Panc1 (cell line): ENCODE measurements around the gene PDLIM4. TPM values are rescaled to one million over a fixed set of nuclear protein-coding genes. Genes with fewer than 3 reads are reported as not detected.

Experiments
- ATAC-seq: fragments of 200-7000 bp; cut with Tn5 transposase; 2 replicates; pipeline ENCODE4 v1.9.1; 2020; ENCODE audit warnings: mild to moderate bottlenecking, moderate library complexity
- BruUV-seq: library from RNA; stranded (reverse); fragments of 400-500 nt; replicated peaks from 2 replicates; lab custom pipeline; 2021; lab: Mats Ljungman, UMichigan
- CTCF ChIA-PET: fragments of 300-600 bp; sonication (Branson Sonifier 250); formaldehyde crosslinking; loops from one replicate; lab custom pipeline; 2022; ENCODE audit warnings: antibody characterized with exemption; lab: Charles Lee
- POLR2A ChIA-PET: fragments of 300-600 bp; sonication (Branson Sonifier 250); formaldehyde crosslinking; loops from one replicate; lab custom pipeline; 2022; ENCODE audit warnings: antibody characterized with exemption; lab: Charles Lee
- DNase-seq: peaks from one replicate; pipeline ENCODE4 v3.0.0-alpha.2; 2010; ENCODE audit warnings: low read depth, low spot score
- H3K27ac ChIP-seq: 2 replicates; pipeline ENCODE4 v1.5.1; 2011; ENCODE audit warnings: mild to moderate bottlenecking, low read length, inconsistent platforms
- H3K27me3 ChIP-seq: fragments of 200-500 bp; sonication (Bioruptor generic); 2 replicates; pipeline ENCODE4 v1.6.0; 2014; ENCODE audit warnings: low read length, inconsistent platforms; ENCODE audit not compliant: control insufficient read depth, insufficient read depth
- H3K36me3 ChIP-seq: fragments of 200-500 bp; sonication (Bioruptor generic); 2 replicates; pipeline ENCODE4 v1.5.1; 2014; ENCODE audit warnings: inconsistent platforms, mild to moderate bottlenecking, low read length, moderate library complexity; ENCODE audit not compliant: control insufficient read depth, insufficient read depth
- H3K4me1 ChIP-seq: 2 replicates; pipeline ENCODE4 v1.5.1; 2011; ENCODE audit warnings: inconsistent platforms, mild to moderate bottlenecking, low read length, moderate library complexity; ENCODE audit not compliant: control insufficient read depth, insufficient read depth
- H3K4me3 ChIP-seq, 2 experiments: 2 replicates each; pipeline ENCODE4 v1.5.1; 2011 to 2012; ENCODE audit warnings: low read depth in 2 of 2, low read length in 2 of 2, mild to moderate bottlenecking in 2 of 2, inconsistent platforms in 1 of 2, moderate library complexity in 1 of 2
- H3K9me3 ChIP-seq: fragments of 200-500 bp; sonication (Bioruptor generic); 2 replicates; pipeline ENCODE4 v1.5.1; 2014; ENCODE audit warnings: low read depth, mild to moderate bottlenecking, inconsistent platforms, low read length, moderate library complexity; ENCODE audit not compliant: control insufficient read depth, insufficient read depth
- CTCF ChIP-seq: fragments of 450-650 bp; IDR thresholded peaks from 2 replicates; pipeline ENCODE4 v1.5.1; 2017; ENCODE audit warnings: mild to moderate bottlenecking
- POLR2AphosphoS5 ChIP-seq: IDR thresholded peaks from 2 replicates; pipeline ENCODE4 v1.6.1; 2012; ENCODE audit warnings: mild to moderate bottlenecking, low read depth, low read length, moderate library complexity
- SIN3A ChIP-seq: IDR thresholded peaks from 2 replicates; pipeline ENCODE4 v1.6.1; 2012; ENCODE audit warnings: low read depth, mild to moderate bottlenecking, low read length, moderate library complexity, borderline replicate concordance; ENCODE audit not compliant: insufficient read depth
- TCF7L2 ChIP-seq: IDR thresholded peaks from 2 replicates; pipeline ENCODE4 v1.6.1; 2011; ENCODE audit warnings: mild to moderate bottlenecking, low read depth, low read length, inconsistent platforms
- in situ Hi-C: cut with HindIII; loops from 2 replicates; pipeline ENCODE4 v1.10.0; 2016; ENCODE audit warnings: low sequenced_read_pairs, low pct_unique_long_range_greater_than_20kb
- intact Hi-C: fragments of 100-400 bp; cut with micrococcal nuclease; formaldehyde crosslinking; loops from one replicate; pipeline ENCODE4 v1.10.0; 2022; ENCODE audit not compliant: unreplicated experiment
- total RNA-seq: library from RNA; stranded (reverse); gene quantifications from one replicate; pipeline ENCODE4 v1.2.1, GENCODE V29; 2021; ENCODE audit not compliant: unreplicated experiment
- TF ChIP-seq, protein P1 (sequence below), 2 experiments: IDR thresholded peaks; 2 replicates each; pipeline ENCODE4 v1.6.1; 2011 to 2012; ENCODE audit warnings: low read depth in 2 of 2, control low read depth in 1 of 2, low read length in 1 of 2, mild to moderate bottlenecking in 1 of 2, moderate library complexity in 1 of 2; ENCODE audit not compliant: insufficient read depth in 1 of 2

PDLIM4 gene
- total RNA-seq, 1 experiment from 2014 or later, result 9.9 TPM

- BruUV-seq, result no TSS peak
- H3K4me1 ChIP-seq, result no peaks in the 10 kb centered on the region
- H3K36me3 ChIP-seq, result no peaks in the 10 kb centered on the region
- H3K4me3 ChIP-seq, result no peak overlapping the region
- CTCF ChIA-PET, result no interaction called here
- POLR2A ChIA-PET, result no interaction called here
- intact Hi-C loops, result no loop called here
- H3K9me3 ChIP-seq, result no peaks in the 10 kb centered on the region
- in situ Hi-C loops, result no loop called here
- ATAC-seq, result no peak
- no peaks in the 10 kb centered on the region for H3K27me3 ChIP-seq
- no peak overlapping the region for H3K27ac ChIP-seq
- no peak for DNase-seq
- TF ChIP-seq, protein P1, sequence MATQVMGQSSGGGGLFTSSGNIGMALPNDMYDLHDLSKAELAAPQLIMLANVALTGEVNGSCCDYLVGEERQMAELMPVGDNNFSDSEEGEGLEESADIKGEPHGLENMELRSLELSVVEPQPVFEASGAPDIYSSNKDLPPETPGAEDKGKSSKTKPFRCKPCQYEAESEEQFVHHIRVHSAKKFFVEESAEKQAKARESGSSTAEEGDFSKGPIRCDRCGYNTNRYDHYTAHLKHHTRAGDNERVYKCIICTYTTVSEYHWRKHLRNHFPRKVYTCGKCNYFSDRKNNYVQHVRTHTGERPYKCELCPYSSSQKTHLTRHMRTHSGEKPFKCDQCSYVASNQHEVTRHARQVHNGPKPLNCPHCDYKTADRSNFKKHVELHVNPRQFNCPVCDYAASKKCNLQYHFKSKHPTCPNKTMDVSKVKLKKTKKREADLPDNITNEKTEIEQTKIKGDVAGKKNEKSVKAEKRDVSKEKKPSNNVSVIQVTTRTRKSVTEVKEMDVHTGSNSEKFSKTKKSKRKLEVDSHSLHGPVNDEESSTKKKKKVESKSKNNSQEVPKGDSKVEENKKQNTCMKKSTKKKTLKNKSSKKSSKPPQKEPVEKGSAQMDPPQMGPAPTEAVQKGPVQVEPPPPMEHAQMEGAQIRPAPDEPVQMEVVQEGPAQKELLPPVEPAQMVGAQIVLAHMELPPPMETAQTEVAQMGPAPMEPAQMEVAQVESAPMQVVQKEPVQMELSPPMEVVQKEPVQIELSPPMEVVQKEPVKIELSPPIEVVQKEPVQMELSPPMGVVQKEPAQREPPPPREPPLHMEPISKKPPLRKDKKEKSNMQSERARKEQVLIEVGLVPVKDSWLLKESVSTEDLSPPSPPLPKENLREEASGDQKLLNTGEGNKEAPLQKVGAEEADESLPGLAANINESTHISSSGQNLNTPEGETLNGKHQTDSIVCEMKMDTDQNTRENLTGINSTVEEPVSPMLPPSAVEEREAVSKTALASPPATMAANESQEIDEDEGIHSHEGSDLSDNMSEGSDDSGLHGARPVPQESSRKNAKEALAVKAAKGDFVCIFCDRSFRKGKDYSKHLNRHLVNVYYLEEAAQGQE (IDR thresholded peaks at IDR 0.05; ENCODE audit: insufficient read depth in 1 of 2, low read depth in 2 of 2, low read length in 1 of 2), result no peak
- TF ChIP-seq CTCF, result no peak
- no peak for TF ChIP-seq TCF7L2
- no peak for TF ChIP-seq POLR2AphosphoS5
- no peak for TF ChIP-seq SIN3A
Observed at GRCh38 chr5:132256086-132256782, 1.3 kb upstream of the PDLIM4 start.

DNA sequence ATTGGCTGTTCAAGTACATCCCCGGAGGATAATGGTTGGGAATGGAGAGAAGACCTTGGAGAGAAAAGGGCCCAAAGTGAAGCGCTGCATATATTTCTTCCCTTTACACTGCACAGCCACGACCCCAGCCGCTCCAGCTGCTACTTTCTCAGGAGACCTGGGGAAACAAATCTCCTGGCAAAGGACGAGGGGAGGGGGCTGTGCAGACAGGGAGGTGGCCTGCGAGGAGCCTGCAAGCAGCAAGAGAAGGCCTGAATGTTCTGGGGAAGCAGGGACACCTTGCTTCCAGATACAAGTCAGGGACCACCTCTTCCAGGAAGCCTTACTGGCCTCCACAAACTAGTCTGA is 739 bp upstream of the PDLIM4 start:
- peak overlapping the region in 1 of 2 experiments; percentile 41; a peak in 2 of 4 replicates for H3K4me3 ChIP-seq
- POLR2A ChIA-PET, result no interaction called here
- CTCF ChIA-PET, result no interaction called here

More for the DNA sequence above, 739 bp upstream of the PDLIM4 start:
- Histone ChIP-seq H3K4me1 (no peaks in the 10 kb centered on the region), H3K27ac (no peak overlapping the region), H3K27me3 (no peaks in the 10 kb centered on the region), H3K36me3 (no peaks in the 10 kb centered on the region), H3K9me3 (no peaks in the 10 kb centered on the region)
- BruUV-seq, result no TSS peak
- ATAC-seq (no peak), DNase-seq (no peak)
- intact Hi-C loops (no loop called here), in situ Hi-C loops (no loop called here)
- no peak for TF ChIP-seq TCF7L2
- no peak for TF ChIP-seq SIN3A
- TF ChIP-seq POLR2AphosphoS5, result no peak
- no peak for TF ChIP-seq CTCF
- TF ChIP-seq, protein P1 (IDR thresholded peaks at IDR 0.05; ENCODE audit: insufficient read depth in 1 of 2, low read depth in 2 of 2, low read length in 1 of 2), result no peak
